CD4-positive, alpha-beta T cell treated with Interleukin-2 at 100 ng/mL for 4 hours (primary cell): ENCODE measurements around the gene SCN9A.
"Not testable (repeated sequence)": the region's sequence is repeated elsewhere in the genome, so short reads cannot be mapped to it uniquely, and the experiment has no call there.

Experiments used
- DNase-seq: peaks from one replicate; pipeline ENCODE4 v3.0.0-alpha.2; 2020; ENCODE audit warnings: low spot score

The SCN9A gene

GRCh38 chr2:166375736-166376487 lies at the start of gene SCN9A:
Gene SCN9A (minus strand): TSS chr2:166375944. CDS start chr2:166311756, 64,188 bp downstream.
- DNase-seq: no peak

- DNase-seq: no peak
Observed at GRCh38 chr2:166424841-166425240, 49.1 kb upstream of the SCN9A start.

GRCh38 chr2:166419616-166419934 lies 43.8 kb upstream of the SCN9A start:
- no peak for DNase-seq

DNA sequence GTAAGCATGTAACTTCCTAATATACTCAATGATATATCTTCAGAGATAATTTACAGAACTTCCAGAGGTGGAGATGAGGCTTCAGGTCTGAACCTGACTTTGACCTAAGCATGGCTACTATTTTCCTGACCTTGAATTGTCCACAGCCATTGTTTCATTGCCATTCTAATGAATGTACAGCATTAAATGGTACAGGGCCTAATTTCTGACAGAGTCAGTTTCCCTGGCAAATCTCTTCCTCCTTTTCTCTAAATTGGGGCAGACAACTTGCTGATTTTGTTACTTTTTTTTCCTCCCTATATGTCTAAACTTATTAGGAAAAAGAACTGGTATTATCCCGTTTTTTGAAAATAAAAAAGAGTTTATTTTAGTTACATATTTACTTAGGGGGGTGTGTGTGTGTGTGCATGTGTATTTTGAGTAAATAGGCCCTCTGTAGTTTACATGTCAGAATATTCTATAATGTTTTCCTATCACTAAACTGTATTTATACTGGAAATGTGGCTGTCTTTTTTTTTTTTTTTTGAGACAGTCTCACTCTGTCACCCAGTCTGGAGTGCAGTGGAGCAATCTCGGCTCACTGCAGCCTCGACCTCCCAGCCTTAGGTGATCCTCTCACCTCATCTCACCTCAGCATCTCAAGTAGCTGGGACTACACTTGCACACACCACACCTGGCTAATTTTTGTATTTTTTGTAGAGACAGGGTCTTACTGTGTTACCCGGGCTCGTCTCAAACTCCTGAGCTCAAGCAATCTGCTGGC lies 43.3 kb upstream of the SCN9A start:
- no peak for DNase-seq

- DNase-seq: no peak
Observed at GRCh38 chr2:166417669-166418068, 41.9 kb upstream of the SCN9A start.

DNA sequence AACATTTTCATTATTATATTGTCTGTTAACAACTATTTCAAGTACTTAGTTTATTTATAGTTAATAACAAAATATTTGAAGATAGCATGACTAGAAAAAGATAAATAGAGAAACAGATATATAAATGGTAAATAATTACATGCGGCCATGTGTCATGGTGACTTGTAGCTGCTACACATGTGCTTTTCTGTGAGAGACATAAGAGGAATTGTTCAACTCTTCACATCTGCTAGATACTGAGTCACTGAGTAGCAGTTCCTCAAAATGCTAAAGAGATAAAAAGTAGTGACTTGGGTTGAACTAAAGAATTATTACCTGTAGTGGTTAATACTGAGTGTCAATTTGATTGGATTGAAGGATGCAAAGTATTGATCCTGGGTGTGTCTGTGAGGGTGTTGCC lies 37.5 kb upstream of the SCN9A start:
- no peak for DNase-seq

DNA sequence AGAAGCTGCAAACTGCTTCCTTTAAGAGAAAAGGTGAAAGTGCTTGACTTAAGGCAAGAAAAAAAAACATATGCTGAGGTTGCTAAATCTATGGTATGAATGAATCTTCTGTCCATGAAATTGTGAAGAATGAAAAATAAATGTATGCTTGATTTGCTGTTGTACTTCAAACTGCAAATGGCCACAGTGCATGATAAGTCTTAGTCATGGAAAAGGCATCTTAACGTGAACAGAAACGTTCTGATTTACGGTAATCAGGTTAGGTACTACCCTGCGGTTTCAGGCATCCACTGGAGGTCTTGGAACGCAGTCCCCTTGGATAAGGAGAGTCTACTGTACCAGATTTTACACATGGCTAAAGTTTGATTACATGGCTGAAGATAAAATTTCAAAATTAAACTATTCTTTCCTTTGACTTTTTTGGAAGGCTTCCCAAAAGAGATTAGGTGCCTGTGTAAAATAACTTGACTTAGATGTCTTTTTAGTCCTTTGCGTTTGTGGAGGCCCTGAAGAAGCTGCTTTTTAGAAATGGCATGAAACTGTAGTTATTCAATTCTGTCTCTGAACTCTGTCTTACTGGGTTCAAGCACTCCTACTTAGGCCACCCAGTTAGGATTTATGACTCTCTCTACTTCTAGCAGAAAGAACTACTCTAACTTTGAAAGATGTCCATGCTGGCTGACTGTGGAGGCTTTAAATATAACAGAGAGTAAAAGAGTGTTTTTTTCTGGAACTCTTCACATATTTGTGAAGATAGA lies 35.9 kb upstream of the SCN9A start:
- DNase-seq: no peak

DNA sequence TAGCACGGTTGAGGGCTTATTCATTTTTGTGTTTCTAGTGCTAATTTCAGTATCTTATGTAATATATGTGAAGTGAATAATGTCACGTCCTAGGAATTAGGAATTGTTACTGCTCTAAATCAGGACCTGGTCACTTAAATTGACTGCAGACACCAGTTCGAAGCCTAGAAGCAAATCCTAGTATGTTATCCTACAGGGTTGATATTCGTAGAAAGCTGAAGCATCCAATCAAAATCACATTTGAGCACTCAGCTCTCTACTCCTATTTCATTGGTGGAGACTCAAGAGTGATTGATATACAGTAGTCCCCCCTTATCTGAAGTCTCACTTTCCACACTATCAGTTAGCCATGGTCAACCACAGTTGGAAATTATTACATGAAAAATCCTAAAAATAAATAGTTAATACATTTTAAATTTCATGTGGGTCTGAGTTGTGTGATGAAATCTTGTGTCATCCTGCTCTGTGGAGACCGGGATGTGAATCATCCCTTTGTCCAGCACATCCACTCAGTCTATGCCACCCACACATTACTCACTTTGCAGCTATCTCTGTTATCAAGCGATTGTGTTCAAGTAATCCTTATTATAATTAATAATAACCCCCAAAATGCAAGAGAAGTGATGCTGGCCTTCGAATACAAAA lies 35.2 kb upstream of the SCN9A start:
- no peak for DNase-seq

DNA sequence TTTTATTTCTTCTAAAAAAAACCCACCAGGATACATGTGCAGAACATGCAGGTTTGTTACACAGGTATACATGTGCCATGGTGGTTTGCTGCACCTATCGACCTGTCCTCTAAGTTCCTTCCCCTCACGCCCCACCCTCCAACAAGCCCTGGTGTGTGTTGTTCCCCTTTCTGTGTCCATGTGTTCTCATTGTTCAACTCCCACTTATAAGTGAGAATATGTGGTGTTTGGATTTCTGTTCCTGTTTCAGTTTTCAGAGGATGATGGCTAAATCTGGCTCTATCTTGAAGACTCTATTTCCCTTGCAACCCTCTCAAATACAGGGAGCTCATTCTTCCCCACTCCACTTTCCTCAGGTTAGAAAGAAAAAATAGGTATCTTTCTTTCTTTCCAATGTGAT lies 32.0 kb upstream of the SCN9A start:
- DNase-seq: not testable (repeated sequence)

DNA sequence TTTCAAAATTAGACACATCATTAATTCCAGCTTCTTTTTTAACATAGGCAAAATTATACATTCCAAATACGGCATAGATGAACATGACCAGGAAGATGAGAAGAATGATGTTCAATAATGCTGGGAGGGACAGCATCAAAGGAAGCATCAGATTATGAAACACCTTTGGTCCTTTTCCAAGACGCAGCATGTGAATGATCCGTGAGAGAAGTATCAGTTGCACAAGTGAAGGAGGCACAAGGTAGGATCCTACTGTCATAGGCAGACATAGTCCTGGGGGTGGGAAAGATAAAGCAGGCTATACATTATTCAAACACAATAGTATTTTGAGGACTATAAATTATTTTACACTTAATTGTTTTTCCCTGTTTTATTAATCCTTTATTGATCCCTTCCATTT lies 30.6 kb upstream of the SCN9A start:
- DNase-seq: no peak

DNA sequence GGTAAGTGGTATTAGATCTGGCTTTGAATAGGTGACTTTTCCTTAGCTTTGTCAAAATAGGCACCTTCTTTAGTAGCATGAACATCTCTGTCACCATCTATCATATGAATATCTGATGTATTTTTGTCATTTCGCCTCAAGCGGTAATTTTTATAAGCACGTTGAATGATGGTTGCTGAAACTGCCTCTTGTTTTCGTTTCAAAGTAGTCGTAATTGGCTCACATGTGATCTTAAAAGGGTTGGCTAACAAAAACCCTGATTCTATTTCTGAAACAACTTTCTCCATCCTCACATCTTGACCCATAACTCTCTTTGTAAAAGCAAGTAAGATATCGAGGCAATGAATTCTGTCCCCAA lies 29.8 kb upstream of the SCN9A start:
- DNase-seq: no peak

- DNase-seq: no peak
Observed at GRCh38 chr2:166404831-166405568, 29.3 kb upstream of the SCN9A start.

- no peak for DNase-seq
Observed at GRCh38 chr2:166394245-166394644, 18.5 kb upstream of the SCN9A start.

- no peak for DNase-seq
Observed at GRCh38 chr2:166393008-166393407, 17.3 kb upstream of the SCN9A start.

GRCh38 chr2:166388481-166389070 lies 12.8 kb upstream of the SCN9A start:
- no peak for DNase-seq

- DNase-seq: no peak
Observed at GRCh38 chr2:166385313-166385712, 9.6 kb upstream of the SCN9A start.

DNA sequence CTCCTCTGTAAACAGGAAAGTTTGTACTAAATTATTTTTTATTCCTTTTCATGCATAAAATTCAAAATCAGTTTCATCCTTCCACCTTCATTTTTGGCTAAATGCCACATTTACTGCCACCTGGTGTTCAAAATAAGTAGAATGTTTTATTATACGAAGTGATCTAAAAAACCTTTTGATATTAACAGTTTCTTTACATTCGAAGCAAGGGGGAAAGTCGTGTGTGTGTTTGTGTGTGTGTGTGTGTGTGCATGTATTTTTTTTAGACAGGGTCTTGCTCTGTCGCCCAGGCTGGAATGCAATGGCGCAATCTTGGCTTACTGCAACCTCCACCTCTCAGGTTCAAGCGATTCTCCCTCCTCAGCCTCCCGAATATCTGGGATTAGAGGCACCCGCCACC lies 9.0 kb upstream of the SCN9A start:
- DNase-seq: no peak

GRCh38 chr2:166382448-166382847 lies 6.7 kb upstream of the SCN9A start:
- no peak for DNase-seq

GRCh38 chr2:166380615-166381014 lies 4.9 kb upstream of the SCN9A start:
- no peak for DNase-seq

- DNase-seq: no peak
Observed at GRCh38 chr2:166376873-166377272, 1.1 kb upstream of the SCN9A start.

DNA sequence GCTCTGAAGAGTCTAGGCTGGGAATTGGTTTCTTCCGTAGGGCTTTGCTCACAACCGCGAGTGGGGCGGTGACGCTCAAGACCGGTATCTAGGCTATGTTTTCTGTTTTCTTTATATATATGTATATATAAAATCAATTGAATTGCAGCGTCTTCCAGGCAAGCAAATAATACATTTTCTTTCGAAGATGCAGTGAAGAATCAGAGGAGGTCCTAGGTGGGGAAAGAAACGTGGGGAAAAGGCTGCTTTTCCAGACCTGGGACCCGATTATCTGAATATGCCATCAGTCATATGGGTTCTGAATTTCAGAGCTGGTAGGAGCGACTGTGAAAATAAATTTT lies 714 bp upstream of the SCN9A start:
- DNase-seq: no peak
